HG03442 (cell line): ENCODE results near the gene ARMC5.
"Not testable (repeated sequence)": the region's sequence is repeated elsewhere in the genome, so short reads cannot be mapped to it uniquely, and the experiment has no call there.

ENCODE experiments used
- ATAC-seq: cut with Tn5 transposase; IDR thresholded peaks from one replicate; pipeline ENCODE4 v1.9.1; 2021; ENCODE audit warnings: mild to moderate bottlenecking, moderate library complexity; ENCODE audit not compliant: unreplicated experiment

The ARMC5 gene

DNA sequence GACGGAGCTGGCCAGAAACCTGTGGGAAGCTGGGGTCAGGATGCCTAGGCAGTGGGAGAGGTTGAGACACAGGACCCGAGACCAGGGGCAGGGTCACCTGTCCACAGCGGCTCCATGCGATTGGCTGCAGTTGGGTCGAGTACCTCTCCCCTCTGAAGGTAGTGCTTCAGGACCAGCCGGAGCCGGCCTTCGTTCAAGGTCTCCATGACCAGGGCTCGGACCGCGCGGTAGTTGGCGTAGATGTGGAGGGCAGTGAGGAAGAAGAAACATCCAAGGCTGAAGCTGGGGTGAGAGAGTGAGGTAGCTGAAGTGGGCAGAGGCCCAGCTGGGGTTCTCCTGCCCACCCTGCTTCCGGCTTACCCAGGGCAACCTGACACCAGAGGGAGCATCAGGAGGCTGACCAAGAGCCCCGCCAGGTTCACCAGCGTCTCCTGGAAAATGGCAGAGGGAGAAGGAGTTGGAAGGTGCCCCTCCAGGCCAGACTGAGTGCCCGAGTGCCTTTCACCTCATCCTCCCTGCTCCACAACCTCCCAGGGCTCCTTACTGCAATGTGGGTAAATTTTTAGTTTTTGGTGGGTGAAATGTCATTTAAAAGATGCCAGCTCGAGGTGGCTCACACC lies 34.3 kb downstream of the ARMC5 start:
- no peak for ATAC-seq

- ATAC-seq: no peak
Measured at GRCh38 chr16:31496670-31497069, 37.4 kb downstream of the ARMC5 start.

DNA sequence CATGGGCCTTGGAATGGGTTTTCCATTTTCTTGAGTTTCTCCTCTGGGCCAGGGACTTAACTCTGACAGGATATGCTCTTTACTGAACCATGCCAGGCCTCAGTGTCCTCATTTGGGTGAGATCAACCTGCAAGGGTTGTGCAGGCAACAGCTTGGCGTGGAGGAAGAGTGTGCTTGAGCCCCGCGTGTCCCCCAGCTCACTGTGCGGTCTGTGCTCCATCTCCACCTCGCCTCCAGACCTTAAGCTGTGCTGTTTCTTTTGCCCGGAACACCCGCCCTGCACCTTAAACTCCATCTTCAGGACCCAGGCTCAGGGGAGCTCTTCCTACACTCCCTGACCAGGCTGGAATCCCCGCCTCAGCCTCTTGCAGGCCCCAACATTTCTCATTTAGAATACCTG lies 39.2 kb downstream of the ARMC5 start:
- no peak for ATAC-seq

DNA sequence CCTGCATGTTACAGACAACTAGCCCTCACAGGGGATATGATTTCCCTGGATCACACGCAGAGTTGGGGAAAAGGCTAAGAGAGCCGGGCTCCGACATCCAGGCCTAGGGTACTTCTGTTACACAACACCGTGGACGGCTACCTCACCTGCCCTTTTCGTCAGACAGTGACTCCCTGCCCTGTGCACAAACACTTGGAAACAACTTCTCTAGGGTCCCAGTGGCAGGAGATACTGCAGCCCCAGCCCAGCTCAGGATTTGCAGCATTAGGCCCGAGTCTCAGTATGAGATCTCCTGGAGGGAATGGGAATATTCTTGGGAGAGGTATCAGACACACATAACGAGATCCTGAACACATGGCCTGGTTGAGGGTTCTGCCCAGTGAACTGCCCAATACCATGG lies 40.6 kb downstream of the ARMC5 start:
- no peak for ATAC-seq

- ATAC-seq: no peak
Measured at GRCh38 chr16:31501226-31501965, 42.1 kb downstream of the ARMC5 start.

DNA sequence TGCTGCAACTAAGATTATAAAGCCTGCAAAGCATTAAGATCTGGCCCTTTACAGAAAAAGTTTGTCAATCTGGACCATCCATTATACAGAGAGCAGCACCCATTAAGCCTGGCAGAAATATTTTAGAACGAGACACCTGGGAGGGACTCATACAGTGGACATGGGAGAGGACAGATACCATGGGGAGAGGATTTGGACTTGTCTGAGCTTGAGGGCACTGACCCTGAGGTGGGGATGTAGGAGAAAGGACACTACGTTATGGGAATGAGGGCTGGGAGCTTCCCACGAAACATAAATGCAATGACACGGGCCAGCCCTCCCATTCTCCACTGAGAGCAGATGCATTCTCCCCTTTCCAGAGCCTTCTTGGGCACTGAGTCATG lies 42.7 kb downstream of the ARMC5 start:
- no peak for ATAC-seq

DNA sequence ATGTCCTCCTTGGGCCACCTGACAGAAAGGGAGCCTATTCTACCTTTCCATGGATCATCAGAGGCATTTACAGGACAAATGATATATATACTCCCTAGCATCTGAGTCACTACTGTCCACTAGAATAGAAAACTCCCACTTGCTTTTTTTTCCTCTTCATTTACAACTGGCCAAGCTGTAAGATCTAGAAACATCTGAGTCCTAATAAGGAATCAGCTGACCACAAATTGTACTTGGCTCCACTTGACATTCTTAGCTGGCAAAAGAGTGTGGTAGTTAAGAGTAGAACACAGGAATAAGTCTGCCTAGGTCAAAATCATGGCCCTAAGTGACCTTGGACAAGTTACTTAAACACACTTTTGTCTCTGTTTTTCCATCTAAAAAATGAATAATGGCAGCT lies 43.7 kb downstream of the ARMC5 start:
- ATAC-seq: no peak

DNA sequence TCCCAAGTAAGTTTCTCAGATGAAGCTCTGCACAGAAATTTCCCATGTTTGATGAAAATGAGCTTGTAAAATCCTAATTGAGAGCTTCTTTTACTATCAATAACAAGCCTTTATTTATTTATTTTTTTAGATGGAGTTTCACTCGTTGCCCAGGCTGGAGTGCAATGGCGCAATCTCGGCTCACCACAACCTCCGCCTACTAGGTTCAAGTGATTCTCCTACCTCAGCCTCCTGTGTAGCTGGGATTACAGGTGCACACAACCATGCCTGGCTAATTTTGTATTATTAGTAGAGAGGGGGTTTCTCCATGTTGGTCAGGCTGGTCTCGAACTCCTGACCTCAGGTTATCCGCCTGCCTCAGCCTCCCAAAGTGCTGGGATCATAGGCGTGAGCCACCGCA lies 44.3 kb downstream of the ARMC5 start:
- not testable (repeated sequence) for ATAC-seq

- ATAC-seq: no peak
Measured at GRCh38 chr16:31504159-31504558, 44.9 kb downstream of the ARMC5 start.

GRCh38 chr16:31505483-31505882 lies 46.2 kb downstream of the ARMC5 start:
- peak; percentile 54 for ATAC-seq

DNA sequence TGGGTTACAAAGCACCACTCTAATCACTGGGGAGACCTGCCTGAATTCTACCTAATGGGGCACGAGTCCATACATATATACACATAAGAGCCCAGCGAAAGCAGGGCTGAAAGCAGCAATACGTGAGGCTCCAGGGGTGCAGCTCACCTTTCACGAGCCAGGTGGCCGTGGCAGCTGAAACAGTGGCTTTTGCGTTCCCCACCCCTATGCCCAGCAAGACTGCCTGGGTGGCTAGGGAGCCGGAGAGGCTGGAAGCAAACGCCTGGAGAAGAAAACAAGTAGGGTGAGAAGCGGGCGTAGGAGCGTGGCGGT lies 48.3 kb downstream of the ARMC5 start:
- ATAC-seq: no peak

DNA sequence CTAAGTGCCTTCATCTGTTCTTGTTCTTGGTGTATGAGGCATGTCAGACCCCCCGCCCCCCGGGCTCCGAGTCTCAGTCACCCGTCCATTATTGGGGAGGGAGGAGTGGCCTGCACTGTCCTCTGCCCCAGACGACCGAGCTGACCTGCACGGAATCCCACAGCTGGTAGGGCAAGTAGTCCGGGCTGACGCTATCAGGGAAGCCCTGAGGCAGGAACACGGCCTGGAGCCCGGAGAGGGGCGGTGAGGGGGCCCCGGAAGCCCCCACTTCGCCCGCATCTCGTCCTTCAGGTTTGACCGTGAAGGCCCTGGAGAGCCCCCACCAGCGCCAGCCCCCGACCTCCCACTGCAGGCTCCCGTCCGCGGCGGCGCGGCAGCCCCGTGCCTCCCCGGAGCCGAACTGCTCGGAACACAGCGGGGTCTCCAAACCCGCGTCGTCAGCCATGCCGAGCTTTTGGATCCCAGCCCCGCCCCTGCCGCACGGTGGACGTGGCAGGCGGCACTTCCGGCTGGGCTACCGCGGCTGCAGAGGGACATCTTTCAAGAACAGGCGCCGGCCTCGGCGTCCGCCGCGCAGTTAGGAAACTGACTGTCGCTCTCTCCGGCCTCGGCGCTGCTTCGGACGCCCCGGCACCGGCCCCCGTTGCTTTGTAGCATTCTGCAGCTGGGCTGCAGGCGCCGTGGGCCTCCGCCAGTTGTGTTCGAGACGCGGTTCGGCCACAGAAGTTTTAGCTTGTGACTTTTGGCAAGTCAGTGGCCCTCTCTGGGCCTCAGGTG lies 48.8 kb downstream of the ARMC5 start, which contains the start of gene RUSF1:
RUSF1 (minus strand) TSS at position 463 of the 777 bp plus-strand sequence; CDS start at position 445, 18 bp downstream.
- ATAC-seq: peak; percentile 83

GRCh38 chr16:31508706-31509195 lies 49.5 kb downstream of the ARMC5 start:
- ATAC-seq: no peak

DNA sequence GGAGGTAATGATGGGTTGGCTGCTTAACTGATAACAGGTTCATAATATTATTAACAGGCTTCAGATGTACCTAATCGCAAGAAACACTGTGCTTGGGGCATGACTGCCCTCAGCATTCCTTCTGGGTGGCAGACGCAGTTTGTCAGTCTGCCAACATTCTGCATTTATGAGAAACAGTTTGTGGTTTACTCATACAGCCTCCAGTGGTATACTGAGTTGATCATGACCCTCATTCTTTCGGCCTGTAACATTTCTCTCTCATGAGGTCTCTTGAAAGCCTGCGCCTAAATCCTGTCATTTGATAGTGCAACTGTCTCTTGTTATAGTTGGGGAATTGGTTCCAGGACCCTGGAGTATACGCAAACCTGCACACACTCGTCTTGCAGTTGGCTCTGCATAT lies 53.8 kb downstream of the ARMC5 start:
- ATAC-seq: no peak

DNA sequence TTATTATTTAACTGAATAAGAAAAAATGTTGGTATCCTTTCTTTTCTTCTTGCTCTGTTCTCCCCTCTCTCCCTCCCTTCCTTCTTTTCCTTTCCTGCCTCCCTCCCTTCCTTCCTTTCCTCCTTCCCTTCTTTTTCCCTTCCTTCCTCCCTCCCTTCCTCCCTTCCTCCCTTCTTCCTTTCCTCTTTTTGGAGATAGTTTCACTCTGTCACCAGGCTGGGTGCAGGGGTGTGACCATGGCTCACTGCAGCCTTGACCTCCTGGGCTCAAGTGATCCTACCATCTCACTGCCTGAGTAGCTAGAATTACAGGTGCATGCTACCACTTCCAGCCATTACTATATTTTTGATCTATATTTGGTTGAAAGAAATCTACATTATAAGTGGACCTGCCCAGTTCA lies 54.6 kb downstream of the ARMC5 start:
- no peak for ATAC-seq
